GM12878 (cell line): ENCODE data around the gene COPZ1. TPM values are rescaled to one million over a fixed set of nuclear protein-coding genes. Genes with fewer than 3 reads are reported as not detected.

Experiments used
- ATAC-seq: fragments of 200-7000 bp; cut with Tn5 transposase; 3 replicates; pipeline ENCODE4 v1.9.1; 2020; ENCODE audit warnings: mild to moderate bottlenecking, moderate library complexity
- BruUV-seq: library from RNA; stranded (reverse); fragments of 400-500 nt; replicated peaks from 2 replicates; lab custom pipeline; 2021; lab: Mats Ljungman, UMichigan
- CTCF ChIA-PET: fragments of 300-600 bp; sonication (Branson Sonifier 250); formaldehyde crosslinking; extraction: SDS; loops from one replicate; lab custom pipeline; 2021; ENCODE audit warnings: inconsistent platforms; lab: Yijun Ruan, JAX
- POLR2A ChIA-PET: fragments of 350-600 bp; formaldehyde crosslinking; extraction: SDS; loops from one replicate; lab custom pipeline; 2021; ENCODE audit warnings: inconsistent platforms; lab: Charles Lee
- RAD21 ChIA-PET: fragments of 300-600 bp; sonication (Branson Sonifier 250); formaldehyde crosslinking; loops from one replicate; lab custom pipeline; 2023; ENCODE audit warnings: antibody characterized with exemption; ENCODE audit not compliant: unreplicated experiment; lab: Charles Lee
- SMC1A ChIA-PET: fragments of 300-600 bp; sonication (Branson Sonifier 250); formaldehyde crosslinking; loops from one replicate; lab custom pipeline; 2023; ENCODE audit not compliant: unreplicated experiment, uncharacterized antibody; lab: Charles Lee
- DNase-seq: peaks from one replicate; pipeline ENCODE4 v3.0.0-alpha.2; 2011; ENCODE audit warnings: low read depth, low spot score
- FAIRE-seq: peaks from 3 replicates; lab custom pipeline; 2011; peaks lifted over from hg19 to GRCh38; lab: Jason Lieb, UNC
- H2AFZ ChIP-seq: 2 replicates; pipeline ENCODE4 v1.6.0; 2011; ENCODE audit warnings: low read depth, low read length, control low read depth; ENCODE audit not compliant: control insufficient read depth
- H3K27ac ChIP-seq: 2 replicates; pipeline ENCODE4 v1.5.1; 2011; ENCODE audit warnings: control low read depth; ENCODE audit not compliant: control insufficient read depth, insufficient read depth
- H3K27me3 ChIP-seq, 2 experiments: replicated peaks in 1 of 2; 2 replicates each; pipeline versions ENCODE4 v1.6.0 to v1.6.1; 2011; ENCODE audit warnings: low read length in 1 of 2; ENCODE audit not compliant: control insufficient read depth in 2 of 2, insufficient read depth in 2 of 2
- H3K36me3 ChIP-seq, 2 experiments: 2 replicates each; pipeline ENCODE4 v1.5.1; 2011; ENCODE audit warnings: low read length in 1 of 2; ENCODE audit not compliant: control insufficient read depth in 2 of 2, insufficient read depth in 2 of 2
- H3K4me1 ChIP-seq: 2 replicates; pipeline ENCODE4 v1.6.1; 2011; ENCODE audit warnings: mild to moderate bottlenecking, low read length, moderate library complexity, mixed read lengths; ENCODE audit not compliant: control insufficient read depth, insufficient read depth
- H3K4me2 ChIP-seq: 2 replicates; pipeline ENCODE4 v1.6.0; 2011; ENCODE audit warnings: control low read depth; ENCODE audit not compliant: control insufficient read depth, insufficient read depth
- H3K4me3 ChIP-seq: fragments of 200-600 bp; sonication (generic); 2 replicates; pipeline ENCODE4 v1.5.1; 2016
- H3K79me2 ChIP-seq: 2 replicates; pipeline ENCODE4 v1.6.0; 2011; ENCODE audit warnings: low read length; ENCODE audit not compliant: control insufficient read depth, insufficient read depth
- H3K9ac ChIP-seq: 2 replicates; pipeline ENCODE4 v1.8.0; 2011; ENCODE audit warnings: low read length, control low read depth, mixed read lengths; ENCODE audit not compliant: control insufficient read depth, insufficient read depth
- H3K9me3 ChIP-seq: replicated peaks from 3 replicates; pipeline ENCODE4 v1.5.1; 2011; ENCODE audit warnings: mild to moderate bottlenecking, low read length; ENCODE audit not compliant: control insufficient read depth, insufficient read depth
- H4K20me1 ChIP-seq: 2 replicates; pipeline ENCODE4 v1.6.0; 2011; ENCODE audit not compliant: control insufficient read depth, insufficient read depth
- BACH1 ChIP-seq: fragments of 450-650 bp; IDR thresholded peaks from 2 replicates; pipeline ENCODE4 v1.6.1; 2017; ENCODE audit warnings: mild to moderate bottlenecking, borderline replicate concordance
- BCL11A ChIP-seq: IDR thresholded peaks from 2 replicates; pipeline ENCODE4 v1.6.1; 2011; ENCODE audit warnings: low read depth, low read length
- CBFB ChIP-seq: IDR thresholded peaks from 2 replicates; pipeline ENCODE4 v1.6.1; 2016; ENCODE audit warnings: antibody characterized with exemption, low read depth
- CBX3 ChIP-seq: fragments of 200-600 bp; sonication (generic); IDR thresholded peaks from 2 replicates; pipeline ENCODE4 v1.6.1; 2016; ENCODE audit warnings: low read depth, borderline replicate concordance
- CHD2 ChIP-seq: IDR thresholded peaks from 2 replicates; pipeline ENCODE4 v1.6.1; 2011; ENCODE audit warnings: low read depth, low read length, improper control_type of control experiment, borderline replicate concordance
- CREB1 ChIP-seq: IDR thresholded peaks from 2 replicates; pipeline ENCODE4 v1.6.1; 2012; ENCODE audit warnings: low read depth, mild to moderate bottlenecking, inconsistent platforms
- EGR1 ChIP-seq, 2 experiments: IDR thresholded peaks; 1 replicate in 1 of 2; 2 replicates in 1 of 2; pipeline ENCODE4 v1.6.1; 2011 to 2012; ENCODE audit warnings: low read depth in 2 of 2, low read length in 2 of 2, borderline replicate concordance in 1 of 2, mild to moderate bottlenecking in 1 of 2, moderate library complexity in 1 of 2
- IKZF2 ChIP-seq, 2 experiments: fragments of 450-650 bp; IDR thresholded peaks; 2 replicates each; pipeline ENCODE4 v1.6.1; 2017; ENCODE audit warnings: mild to moderate bottlenecking in 2 of 2, moderate library complexity in 2 of 2
- KLF5 ChIP-seq: fragments of 450-650 bp; IDR thresholded peaks from 2 replicates; pipeline ENCODE4 v1.6.1; 2014; ENCODE audit warnings: mild to moderate bottlenecking; ENCODE audit not compliant: partially characterized antibody
- NBN ChIP-seq: fragments of 450-650 bp; IDR thresholded peaks from 2 replicates; pipeline ENCODE4 v1.6.1; 2016
- PML ChIP-seq: IDR thresholded peaks from 2 replicates; pipeline ENCODE4 v1.6.1; 2012; ENCODE audit warnings: low read length, inconsistent platforms
- POLR2AphosphoS2 ChIP-seq: IDR thresholded peaks from 2 replicates; pipeline ENCODE4 v1.6.1; 2011; ENCODE audit warnings: low read depth, mild to moderate bottlenecking, low read length, improper control_type of control experiment, moderate library complexity
- RB1 ChIP-seq: fragments of 450-650 bp; formaldehyde crosslinking; IDR thresholded peaks from 2 replicates; pipeline ENCODE4 v1.6.1; 2017; ENCODE audit warnings: mild to moderate bottlenecking, borderline replicate concordance
- SMARCA5 ChIP-seq: fragments of 450-650 bp; IDR thresholded peaks from 2 replicates; pipeline ENCODE4 v1.6.1; 2017; ENCODE audit warnings: mild to moderate bottlenecking
- TARDBP ChIP-seq: IDR thresholded peaks from 2 replicates; pipeline ENCODE4 v1.6.1; 2016; ENCODE audit warnings: borderline replicate concordance
- TCF12 ChIP-seq: IDR thresholded peaks from 2 replicates; pipeline ENCODE4 v1.6.1; 2011; ENCODE audit warnings: low read depth, mild to moderate bottlenecking, low read length
- ZBED1 ChIP-seq: IDR thresholded peaks from 2 replicates; pipeline ENCODE4 v1.6.1; 2016; ENCODE audit warnings: borderline replicate concordance
- ZNF207 ChIP-seq: fragments of 450-650 bp; IDR thresholded peaks from 2 replicates; pipeline ENCODE4 v1.6.1; 2014; ENCODE audit warnings: antibody characterized with exemption, mild to moderate bottlenecking, borderline replicate concordance
- ZNF217 ChIP-seq: fragments of 450-650 bp; IDR thresholded peaks from 2 replicates; pipeline ENCODE4 v1.6.1; 2017; ENCODE audit warnings: antibody characterized with exemption, mild to moderate bottlenecking
- ZNF24 ChIP-seq: fragments of 450-650 bp; IDR thresholded peaks from 2 replicates; pipeline ENCODE4 v1.6.1; 2017; ENCODE audit warnings: antibody characterized with exemption, mild to moderate bottlenecking
- ZNF274 ChIP-seq: IDR thresholded peaks from one replicate; pipeline ENCODE4 v1.8.0; 2011; ENCODE audit not compliant: insufficient read length, insufficient read depth
- ZSCAN29 ChIP-seq: fragments of 450-650 bp; IDR thresholded peaks from 2 replicates; pipeline ENCODE4 v1.6.1; 2017; ENCODE audit warnings: mild to moderate bottlenecking, moderate library complexity
- WGBS: methylation state at CpG from one replicate; pipeline ENCODE4 v1.1.6; 2016; ENCODE audit warnings: low lambda C conversion rate; ENCODE audit not compliant: insufficient replicate concordance, insufficient coverage; ENCODE audit errors: missing lambda C conversion rate; 5-methylcytosine and 5-hydroxymethylcytosine counted together
- in situ Hi-C: fragments of 300-500 bp; cut with MboI; formaldehyde crosslinking; loops from 9 replicates; pipeline ENCODE4 v1.14.3; 2018; ENCODE audit warnings: mixed read lengths
- intact Hi-C: fragments of 100-400 bp; cut with micrococcal nuclease; formaldehyde crosslinking; loops from one replicate; pipeline ENCODE4 v1.14.2; 2022; ENCODE audit not compliant: unreplicated experiment
- polyA plus RNA-seq, 11 experiments: library from polyadenylated mRNA; depleted of rRNA in 4 of 11; unstranded in 6 of 11; stranded (reverse) in 5 of 11; fragments of >200 nt; fragmentation: Nextera tagmentation in 4 of 11; fragmentation: Illumina TruSeq in 1 of 11; extraction: Ambion mirVana in 4 of 11; extraction: Trizol in 1 of 11; gene quantifications; 1 replicate in 1 of 11; 2 replicates in 10 of 11; pipeline versions ENCODE4 v1.2.1 to v1.2.3, GENCODE V29; 2011 to 2016; ENCODE audit warnings: inconsistent platforms in 2 of 11, missing spikeins in 2 of 11, low read depth in 1 of 11
- total RNA-seq, 4 experiments: library from RNA; depleted of rRNA in 3 of 4; stranded (reverse); fragments of >200 nt in 3 of 4; fragmentation: Illumina TruSeq in 1 of 4; extraction: Trizol in 1 of 4; gene quantifications; 2 replicates each; pipeline versions ENCODE4 v1.2.1 to v1.2.3, GENCODE V29; 2013 to 2021
- TF ChIP-seq, protein P1 (sequence below): IDR thresholded peaks from 2 replicates; pipeline ENCODE4 v1.6.1; 2012; ENCODE audit warnings: low read length, inconsistent platforms
- TF ChIP-seq, protein P2 (sequence below): fragments of 450-650 bp; IDR thresholded peaks from 2 replicates; pipeline ENCODE4 v1.6.1; 2017; ENCODE audit warnings: low read depth, mild to moderate bottlenecking, moderate library complexity

The COPZ1 gene
- total and polyA plus RNA-seq, 10 of the 15 experiments (the other 5 are each of a cell fraction or from before 2014, with no cell fraction given), result 112 to 378 (median 184) TPM

DNA sequence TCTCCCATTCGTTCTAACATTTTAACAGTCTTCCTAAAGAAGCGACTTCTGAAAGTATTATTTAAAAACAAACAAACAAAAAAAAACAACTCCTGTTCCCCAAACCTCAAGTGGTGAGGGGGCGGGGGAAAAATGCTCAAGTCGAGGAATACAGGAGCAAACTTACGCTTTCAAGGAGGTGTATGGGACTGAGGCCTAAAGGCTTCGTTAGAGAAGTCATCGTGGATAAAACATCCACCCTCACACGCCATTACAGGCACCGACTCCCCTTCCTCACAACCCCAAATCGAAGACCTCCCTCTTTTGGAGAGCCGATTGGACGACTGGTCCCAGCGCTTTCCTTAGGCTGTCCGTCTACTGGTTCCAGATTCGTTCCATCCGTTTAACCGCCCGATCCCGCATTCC, 45.7 kb upstream of the COPZ1 start:
- H3K9ac ChIP-seq, result peak overlapping the region; percentile 100
- peaks cover 9 to 24% of the 10 kb centered on the region in 2 experiments for H3K36me3 ChIP-seq
- no peaks in the 10 kb centered on the region for H3K27me3 ChIP-seq
- peak overlapping the region; percentile 76 for H3K4me3 ChIP-seq
- H3K27ac ChIP-seq, result peak overlapping the region; percentile 99
- H2AFZ ChIP-seq, result peak overlapping the region; percentile 67
- peaks cover 18% of the 10 kb centered on the region for H3K4me1 ChIP-seq
- in situ Hi-C loops (no loop called here), intact Hi-C loops (no loop called here)
- POLR2A ChIA-PET, result interaction anchor here (0.6 to 4.4 kb wide), 19 partner anchors 11 to 226 kb away, joined by 3 to 60 read pairs (median 8); partner anchors contain the start of genes COPZ1, HOXC4, NCKAP1L and ZNF385A
- DNase-seq, result no peak
- SMC1A ChIA-PET, result interaction anchor here (0.8 to 3.3 kb wide), 9 partner anchors 14 to 120 kb away, joined by 3 to 32 read pairs (median 6); no protein-coding TSS in a partner anchor
- peak overlapping the region; percentile 46; the same call in 1 of the 2 replicates for H3K4me2 ChIP-seq
- H3K79me2 ChIP-seq, result peaks cover 90% of the 10 kb centered on the region
- H4K20me1 ChIP-seq, result 0 out of 2 replicates have a peak, but pooled peaks cover 4% of the 10 kb centered on the region
- BruUV-seq, result TSS peak; percentile 80
- under 1% methylated on average over 19 of the region's 19 CpGs for WGBS
- CTCF ChIA-PET, result interaction anchor here (0.9 to 3.1 kb wide), 12 partner anchors 15 to 101 kb away, joined by 3 to 29 read pairs (median 7); partner anchors contain the start of gene COPZ1
- no peak for FAIRE-seq
- H3K9me3 ChIP-seq, result no peaks in the 10 kb centered on the region
- RAD21 ChIA-PET, result interaction anchor here (0.7 to 4.2 kb wide), 10 partner anchors 19 to 281 kb away, joined by 3 to 39 read pairs (median 4); partner anchors contain the start of gene COPZ1
- no peak for ATAC-seq
- TF ChIP-seq PML (0 out of 2 replicates have a peak, but pooled peaks have one; percentile 27), IKZF2 (IDR thresholded peaks at IDR 0.05) (peak in 1 of 2 experiments; percentile 98; a peak in 2 of 4 replicates), NBN (peak; percentile 87; the same call in 1 of the 2 replicates), ZSCAN29 (no peak), ZNF207 (peak; percentile 67; the same call in 1 of the 2 replicates), CBX3 (no peak), CREB1 (no peak), ZBED1 (no peak), POLR2AphosphoS2 (no peak), ZNF274 (no peak), ZNF217 (no peak), BCL11A (0 out of 2 replicates have a peak, but pooled peaks have one; percentile 19), TCF12 (no peak), KLF5 (no peak), EGR1 (IDR thresholded peaks at IDR 0.05; ENCODE audit: borderline replicate concordance in 1 of 2, low read depth in 2 of 2, low read length in 2 of 2) (peak in 1 of 2 experiments; percentile 18; a peak in 1 of 3 replicates), SMARCA5 (no peak), BACH1 (peak; percentile 21; the same call in 1 of the 2 replicates), CBFB (no peak), CHD2 (no peak), RB1 (no peak; the same call in 1 of the 2 replicates), ZNF24 (no peak), TARDBP (no peak)
- TF ChIP-seq, protein P1, sequence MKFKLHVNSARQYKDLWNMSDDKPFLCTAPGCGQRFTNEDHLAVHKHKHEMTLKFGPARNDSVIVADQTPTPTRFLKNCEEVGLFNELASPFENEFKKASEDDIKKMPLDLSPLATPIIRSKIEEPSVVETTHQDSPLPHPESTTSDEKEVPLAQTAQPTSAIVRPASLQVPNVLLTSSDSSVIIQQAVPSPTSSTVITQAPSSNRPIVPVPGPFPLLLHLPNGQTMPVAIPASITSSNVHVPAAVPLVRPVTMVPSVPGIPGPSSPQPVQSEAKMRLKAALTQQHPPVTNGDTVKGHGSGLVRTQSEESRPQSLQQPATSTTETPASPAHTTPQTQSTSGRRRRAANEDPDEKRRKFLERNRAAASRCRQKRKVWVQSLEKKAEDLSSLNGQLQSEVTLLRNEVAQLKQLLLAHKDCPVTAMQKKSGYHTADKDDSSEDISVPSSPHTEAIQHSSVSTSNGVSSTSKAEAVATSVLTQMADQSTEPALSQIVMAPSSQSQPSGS, result no peak
- TF ChIP-seq, protein P2, sequence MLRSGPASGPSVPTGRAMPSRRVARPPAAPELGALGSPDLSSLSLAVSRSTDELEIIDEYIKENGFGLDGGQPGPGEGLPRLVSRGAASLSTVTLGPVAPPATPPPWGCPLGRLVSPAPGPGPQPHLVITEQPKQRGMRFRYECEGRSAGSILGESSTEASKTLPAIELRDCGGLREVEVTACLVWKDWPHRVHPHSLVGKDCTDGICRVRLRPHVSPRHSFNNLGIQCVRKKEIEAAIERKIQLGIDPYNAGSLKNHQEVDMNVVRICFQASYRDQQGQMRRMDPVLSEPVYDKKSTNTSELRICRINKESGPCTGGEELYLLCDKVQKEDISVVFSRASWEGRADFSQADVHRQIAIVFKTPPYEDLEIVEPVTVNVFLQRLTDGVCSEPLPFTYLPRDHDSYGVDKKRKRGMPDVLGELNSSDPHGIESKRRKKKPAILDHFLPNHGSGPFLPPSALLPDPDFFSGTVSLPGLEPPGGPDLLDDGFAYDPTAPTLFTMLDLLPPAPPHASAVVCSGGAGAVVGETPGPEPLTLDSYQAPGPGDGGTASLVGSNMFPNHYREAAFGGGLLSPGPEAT, result peak; percentile 95; the same call in 1 of the 2 replicates
